ENCODE measurements around the gene CMTM8. TPM values are rescaled to one million over a fixed set of nuclear protein-coding genes. Genes with fewer than 3 reads are reported as not detected.
A peak's percentile ranks its signal among the peaks of the same experiment; 100 is the strongest.
"Not testable (repeated sequence)": the region's sequence is repeated elsewhere in the genome, so short reads cannot be mapped to it uniquely, and the experiment has no call there.

CMTM8 gene
- total RNA-seq, 1 experiment from 2014 or later: 28.5 TPM

DNA sequence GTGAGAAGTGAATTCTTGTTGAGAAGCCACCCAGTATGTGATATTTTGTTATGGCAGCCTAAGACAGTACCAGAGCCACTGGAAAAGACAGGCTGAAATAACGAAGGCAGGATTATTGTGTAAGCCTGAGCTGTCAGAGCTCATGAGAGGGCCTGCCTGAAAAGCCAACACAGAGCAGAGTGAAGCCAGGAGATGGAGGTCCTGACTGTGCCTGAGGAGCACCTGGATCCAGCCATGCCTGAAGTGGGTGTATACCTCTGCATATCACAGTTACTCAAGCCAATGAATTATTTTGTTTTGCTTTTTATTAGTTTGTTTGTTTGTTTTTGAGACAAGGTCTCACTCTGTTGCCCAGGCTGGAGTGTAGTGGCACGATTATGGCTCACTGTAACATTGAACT lies 149.0 kb downstream of the CMTM8 start:
- intact Hi-C loops (cut with micrococcal nuclease; ENCODE audit: unreplicated experiment): no loop called here
- no TSS peak for BruUV-seq (replicated peaks)
- no peaks in the 10 kb centered on the region for H3K36me3 ChIP-seq (ENCODE audit: control insufficient read depth, insufficient read depth, low read length)
- TF ChIP-seq CTCF (IDR thresholded peaks at IDR 0.05; ENCODE audit: insufficient read depth in 1 of 2, low read depth in 1 of 2, low read length in 1 of 2, severe bottlenecking in 1 of 2, unreplicated experiment in 1 of 2): no peak
- no peaks in the 10 kb centered on the region for H3K4me1 ChIP-seq
- no peak overlapping the region for H3K27ac Mint-ChIP-seq (ENCODE audit: unreplicated experiment)
- no peak for DNase-seq
- H3K4me3 ChIP-seq (ENCODE audit: low read depth, low read length): no peak overlapping the region
- peaks cover 9% of the 10 kb centered on the region for H3K36me3 Mint-ChIP-seq (ENCODE audit: insufficient read depth, unreplicated experiment)
- no peaks in the 10 kb centered on the region for H3K9me3 Mint-ChIP-seq (ENCODE audit: unreplicated experiment)
- H3K9me3 ChIP-seq: no peaks in the 10 kb centered on the region
- POLR2A ChIA-PET: no interaction called here
- no peaks in the 10 kb centered on the region for H3K27me3 Mint-ChIP-seq (ENCODE audit: insufficient read depth, unreplicated experiment)
- CTCF ChIA-PET: no interaction called here
- H3K4me3 Mint-ChIP-seq (ENCODE audit: unreplicated experiment): no peak overlapping the region
- no peaks in the 10 kb centered on the region for H3K27me3 ChIP-seq (replicated peaks; ENCODE audit: control insufficient read depth, insufficient read depth, low read length)
- peaks cover 13% of the 10 kb centered on the region for H3K4me1 Mint-ChIP-seq (ENCODE audit: low read depth, unreplicated experiment)

DNA sequence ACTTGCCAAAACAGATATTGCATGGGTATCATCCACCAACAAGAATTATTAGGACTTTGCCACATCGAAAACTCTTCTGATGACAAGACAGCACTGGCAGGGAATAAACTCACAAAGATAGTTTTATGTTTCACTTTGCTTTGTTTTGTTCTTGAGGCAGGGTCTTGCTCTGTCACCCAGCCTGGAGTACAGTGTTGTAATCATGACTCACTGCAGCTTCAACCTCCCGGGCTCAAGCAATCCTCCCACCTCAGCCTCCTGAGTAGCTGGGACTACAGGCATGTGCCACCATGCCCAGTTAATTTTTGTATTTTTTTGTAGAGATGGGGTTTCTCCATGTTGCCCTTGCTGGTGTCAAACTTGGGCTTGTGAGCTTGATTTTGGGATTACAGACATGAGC lies 151.1 kb downstream of the CMTM8 start:
- DNase-seq; H3K27me3 ChIP-seq (replicated peaks; ENCODE audit: control insufficient read depth, insufficient read depth, low read length); POLR2A ChIA-PET; H3K36me3 Mint-ChIP-seq (ENCODE audit: insufficient read depth, unreplicated experiment); H3K36me3 ChIP-seq (ENCODE audit: control insufficient read depth, insufficient read depth, low read length); H3K27ac Mint-ChIP-seq (ENCODE audit: unreplicated experiment); H3K27me3 Mint-ChIP-seq (ENCODE audit: insufficient read depth, unreplicated experiment); BruUV-seq (replicated peaks); H3K4me3 Mint-ChIP-seq (ENCODE audit: unreplicated experiment); H3K9me3 ChIP-seq; H3K9me3 Mint-ChIP-seq (ENCODE audit: unreplicated experiment); H3K4me1 ChIP-seq; intact Hi-C loops (cut with micrococcal nuclease; ENCODE audit: unreplicated experiment); H3K4me3 ChIP-seq (ENCODE audit: low read depth, low read length): not testable (repeated sequence)
- peaks cover 17% of the 10 kb centered on the region for H3K4me1 Mint-ChIP-seq (ENCODE audit: low read depth, unreplicated experiment)
- CTCF ChIA-PET: interaction anchor here (0.6 kb wide), 1 partner anchor 595 kb away, joined by 4 read pairs; no protein-coding TSS in a partner anchor

DNA sequence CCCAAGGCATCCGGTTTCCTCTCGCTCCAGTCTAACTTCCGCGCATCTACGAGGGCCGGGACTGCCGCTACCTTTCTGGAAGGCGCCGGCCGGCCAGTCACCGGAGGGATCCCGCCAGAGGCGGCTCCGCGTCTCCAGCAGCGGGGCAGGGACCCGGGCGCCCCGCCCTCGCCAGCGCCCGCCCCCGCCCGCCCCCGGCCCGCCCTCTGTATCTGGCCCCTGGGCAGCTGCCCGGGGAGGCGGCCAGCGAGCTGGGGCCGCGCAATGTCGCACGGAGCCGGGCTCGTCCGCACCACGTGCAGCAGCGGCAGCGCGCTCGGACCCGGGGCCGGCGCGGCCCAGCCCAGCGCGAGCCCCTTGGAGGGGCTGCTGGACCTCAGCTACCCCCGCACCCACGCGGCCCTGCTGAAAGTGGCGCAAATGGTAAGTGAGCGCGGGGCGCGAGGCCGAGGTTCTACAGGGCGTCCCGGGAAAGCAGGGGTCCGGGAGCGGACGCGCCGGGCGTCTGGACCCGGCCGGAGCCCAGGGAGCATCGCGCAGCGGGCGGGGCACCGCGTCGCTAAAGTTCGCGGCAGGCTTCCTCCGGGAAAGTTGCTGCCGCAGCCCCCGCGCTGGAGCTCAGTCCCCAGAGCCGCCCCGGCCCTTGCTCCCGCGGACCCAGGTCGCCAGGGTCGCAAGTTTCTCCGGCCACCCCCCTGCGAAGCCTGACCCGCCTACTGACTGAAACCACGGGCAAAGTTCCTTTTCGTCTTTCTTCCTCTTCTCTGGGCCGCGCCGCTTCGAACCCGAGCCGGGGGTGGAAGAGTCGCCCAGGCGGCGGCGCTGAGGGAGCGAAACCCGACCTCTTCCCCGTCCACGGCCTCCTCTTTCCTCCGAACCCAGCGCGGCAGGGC lies 153.4 kb downstream of the CMTM8 start, which contains the start of gene CMTM7:
CMTM7 (plus strand) TSS at position 211 of the 893 bp plus-strand sequence; CDS start at position 265, 54 bp downstream.
- ChIA-PET CTCF (no interaction called here), POLR2A (interaction anchor here (1.0 kb wide), 1 partner anchor 8 kb away, joined by 5 read pairs; no protein-coding TSS in a partner anchor)
- DNase-seq: peak; percentile 81 to 82
- H3K27me3 Mint-ChIP-seq (ENCODE audit: insufficient read depth, unreplicated experiment): no peaks in the 10 kb centered on the region
- intact Hi-C loops (cut with micrococcal nuclease; ENCODE audit: unreplicated experiment): no loop called here
- no TSS peak for BruUV-seq (replicated peaks)
- no peaks in the 10 kb centered on the region for H3K9me3 ChIP-seq
- H3K27me3 ChIP-seq (replicated peaks; ENCODE audit: control insufficient read depth, insufficient read depth, low read length): no peaks in the 10 kb centered on the region
- H3K36me3 ChIP-seq (ENCODE audit: control insufficient read depth, insufficient read depth, low read length): no peaks in the 10 kb centered on the region
- H3K36me3 Mint-ChIP-seq (ENCODE audit: insufficient read depth, unreplicated experiment): no peaks in the 10 kb centered on the region
- no peaks in the 10 kb centered on the region for H3K9me3 Mint-ChIP-seq (ENCODE audit: unreplicated experiment)
- peaks cover 13% of the 10 kb centered on the region for H3K4me1 Mint-ChIP-seq (ENCODE audit: low read depth, unreplicated experiment)
- peak within 1 kb of the TSS; percentile 69 for H3K4me3 ChIP-seq (ENCODE audit: low read depth, low read length)
- peak within 1 kb of the TSS; percentile 86 for H3K27ac Mint-ChIP-seq (ENCODE audit: unreplicated experiment)
- H3K4me3 Mint-ChIP-seq (ENCODE audit: unreplicated experiment): peak within 1 kb of the TSS; percentile 75
- TF ChIP-seq CTCF (IDR thresholded peaks at IDR 0.05; ENCODE audit: insufficient read depth in 1 of 2, low read depth in 1 of 2, low read length in 1 of 2, severe bottlenecking in 1 of 2, unreplicated experiment in 1 of 2): no peak
- no peaks in the 10 kb centered on the region for H3K4me1 ChIP-seq
